HG03103 (cell line): ENCODE measurements around the gene PFKFB4.
"Not testable (repeated sequence)": the region's sequence is repeated elsewhere in the genome, so short reads cannot be mapped to it uniquely, and the experiment has no call there.

Source experiments
- ATAC-seq: cut with Tn5 transposase; IDR thresholded peaks from one replicate; pipeline ENCODE4 v1.9.1; 2021; ENCODE audit warnings: low read depth; ENCODE audit not compliant: unreplicated experiment

PFKFB4 gene

DNA sequence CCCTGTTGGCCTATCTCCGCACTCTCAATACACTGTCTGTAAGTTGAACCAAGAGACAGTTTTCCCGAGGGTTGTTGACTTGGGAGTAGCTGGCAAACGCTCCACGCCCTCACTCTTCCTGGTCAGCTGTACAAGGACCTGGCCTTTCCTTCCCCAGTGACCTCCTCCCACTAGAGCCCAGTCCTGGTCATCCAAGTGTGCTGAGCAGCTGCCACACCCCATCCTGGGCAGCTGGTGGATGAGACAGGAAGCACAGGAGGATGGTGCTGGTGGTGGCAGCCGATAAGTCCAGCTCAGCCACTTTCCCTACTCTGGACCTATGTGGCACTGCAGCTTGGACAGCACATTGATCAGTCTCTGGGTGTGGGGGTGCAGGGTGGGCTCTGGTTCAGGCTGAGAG, 19.8 kb downstream of the PFKFB4 start:
- no peak for ATAC-seq

DNA sequence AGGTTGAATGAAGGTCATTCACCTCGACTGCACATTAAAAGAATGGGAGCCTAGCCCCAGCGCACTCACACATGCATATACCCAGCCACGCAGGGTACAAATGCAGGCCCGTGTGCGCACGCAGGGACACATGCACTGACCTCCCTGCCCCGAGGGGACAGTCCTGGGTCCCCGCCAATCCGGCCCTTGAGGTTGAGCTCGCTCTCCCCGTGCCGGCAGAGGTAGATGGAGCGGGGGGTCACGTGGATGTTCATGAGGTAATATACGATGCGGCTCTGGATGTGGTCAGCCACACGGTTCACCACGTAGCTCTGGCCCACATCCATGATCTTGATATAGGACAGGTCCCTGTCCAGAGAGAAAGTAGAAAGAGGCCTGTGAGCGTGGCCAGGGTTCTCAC, 20.5 kb downstream of the PFKFB4 start:
- no peak for ATAC-seq

DNA sequence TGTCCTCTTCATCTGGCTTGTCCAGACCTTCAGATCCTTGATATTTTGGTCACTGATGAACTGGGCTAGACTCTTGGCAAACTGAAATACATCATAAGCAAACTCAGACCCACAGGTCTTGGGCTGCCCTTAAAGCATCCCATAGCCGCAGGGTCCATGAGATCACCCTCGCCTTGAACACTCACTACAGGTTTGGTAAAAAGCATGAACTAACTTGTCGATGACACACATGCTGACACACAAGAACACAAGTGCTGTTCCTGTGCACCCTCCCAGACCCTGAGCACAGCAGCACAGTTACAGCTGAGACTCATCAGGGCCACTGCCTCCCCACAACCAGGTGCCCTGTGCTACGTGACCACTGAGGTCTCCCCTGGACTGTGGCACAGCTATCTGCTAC, 21.0 kb downstream of the PFKFB4 start:
- no peak for ATAC-seq

DNA sequence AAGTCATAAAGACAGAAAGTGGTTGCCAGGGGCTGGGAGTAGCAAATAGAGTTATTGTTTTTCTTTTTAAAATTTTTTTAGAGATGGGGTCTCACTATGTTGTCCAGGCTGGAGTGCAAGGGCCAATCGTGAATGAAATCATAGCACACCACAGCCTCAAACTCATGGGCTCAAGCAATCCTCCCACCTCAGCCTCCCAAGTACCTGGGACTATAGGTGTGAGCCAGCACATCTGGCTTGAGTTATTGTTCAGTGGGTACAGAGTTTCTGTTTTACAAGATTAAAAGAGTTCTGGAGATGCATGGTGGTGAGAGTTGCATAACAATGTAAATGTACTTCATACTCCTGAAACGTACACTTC, 23.6 kb downstream of the PFKFB4 start:
- no peak for ATAC-seq

DNA sequence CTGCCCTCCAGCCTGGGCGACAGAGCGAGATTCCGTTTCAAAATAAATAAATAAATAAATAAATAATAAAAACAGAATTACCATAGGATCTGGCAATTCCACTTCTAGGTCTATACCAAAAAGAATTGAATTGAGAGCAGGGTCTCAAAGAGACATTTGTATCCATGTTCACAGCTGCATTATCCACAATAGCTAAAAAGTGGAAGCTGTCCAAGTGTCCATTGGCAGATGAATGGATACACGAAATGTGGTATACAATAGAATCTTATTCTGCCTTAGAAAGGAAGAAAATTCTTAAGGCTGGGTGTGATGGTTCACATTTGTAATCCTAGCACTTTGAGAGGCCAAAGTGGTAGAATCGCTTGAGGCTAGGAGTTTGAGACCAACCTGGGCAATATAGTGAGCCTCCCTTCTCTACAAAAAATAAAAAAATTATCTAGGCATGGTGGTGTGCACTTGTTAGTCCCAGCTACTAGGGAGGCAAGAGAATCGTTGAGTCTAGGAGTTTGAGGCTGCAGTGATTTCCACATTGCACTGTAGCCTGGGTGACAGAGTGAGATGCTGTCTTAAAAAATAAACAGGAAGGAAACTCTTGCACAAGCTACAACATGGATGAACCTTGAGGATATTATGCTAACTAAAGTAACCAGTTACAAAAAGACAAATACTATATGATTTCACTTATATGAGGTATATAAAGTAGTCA, 24.2 kb downstream of the PFKFB4 start:
- ATAC-seq, result no peak

DNA sequence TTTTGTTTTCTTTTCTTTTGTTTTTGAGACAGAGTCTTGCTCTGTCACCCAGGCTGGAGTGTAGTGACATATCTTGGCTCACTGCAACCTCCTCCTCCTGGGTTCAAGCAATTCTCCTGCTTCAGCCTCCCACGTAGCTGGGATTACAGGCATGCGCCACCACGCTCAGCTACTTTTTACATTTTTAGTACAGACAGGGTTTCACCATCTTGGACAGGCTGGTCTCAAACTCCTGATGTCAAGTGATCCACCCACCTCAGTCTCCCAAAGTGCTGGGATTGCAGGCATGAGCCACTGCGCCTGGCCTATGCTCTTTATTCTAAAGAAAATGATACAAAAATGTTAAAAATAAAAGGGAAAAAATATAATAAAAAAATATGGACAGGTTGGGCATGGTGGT, 25.9 kb downstream of the PFKFB4 start:
- not testable (repeated sequence) for ATAC-seq

DNA sequence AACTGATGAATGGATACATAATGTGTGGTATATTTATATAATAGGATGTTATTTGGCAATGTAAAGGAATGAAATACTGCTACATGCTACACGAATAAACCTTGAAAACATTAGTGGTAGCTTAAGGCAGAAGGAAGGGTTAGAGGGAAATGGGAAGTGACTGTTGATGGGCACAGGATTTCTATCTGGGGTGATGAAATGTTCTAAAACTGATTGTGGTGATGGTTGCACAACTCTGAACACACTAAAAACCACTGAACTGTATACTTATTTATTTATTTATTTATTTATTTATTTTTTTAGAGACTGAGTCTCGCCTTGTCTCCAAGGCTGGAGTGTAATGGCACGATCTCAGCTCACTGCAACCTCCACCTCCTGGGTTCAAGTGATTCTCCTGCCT, 27.8 kb downstream of the PFKFB4 start:
- no peak for ATAC-seq

DNA sequence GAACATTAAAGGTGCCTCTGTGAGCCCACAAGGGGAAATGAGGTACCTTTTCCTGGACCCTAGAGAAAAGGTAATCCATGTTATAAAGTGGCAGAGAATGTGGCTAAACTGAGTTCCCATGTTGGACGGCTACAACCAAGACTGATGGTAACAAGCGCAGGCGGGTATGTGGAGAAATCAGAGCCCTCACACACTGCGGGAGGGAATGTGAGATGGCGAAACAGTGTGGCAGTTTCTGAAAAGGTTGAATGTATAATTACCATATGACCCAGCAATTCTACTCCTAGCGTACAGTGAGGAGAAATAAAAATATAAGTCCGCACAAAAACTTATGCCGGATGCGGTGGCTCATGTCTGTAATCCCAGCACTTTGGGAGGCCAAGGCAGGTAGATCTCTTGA, 28.6 kb downstream of the PFKFB4 start:
- no peak for ATAC-seq

DNA sequence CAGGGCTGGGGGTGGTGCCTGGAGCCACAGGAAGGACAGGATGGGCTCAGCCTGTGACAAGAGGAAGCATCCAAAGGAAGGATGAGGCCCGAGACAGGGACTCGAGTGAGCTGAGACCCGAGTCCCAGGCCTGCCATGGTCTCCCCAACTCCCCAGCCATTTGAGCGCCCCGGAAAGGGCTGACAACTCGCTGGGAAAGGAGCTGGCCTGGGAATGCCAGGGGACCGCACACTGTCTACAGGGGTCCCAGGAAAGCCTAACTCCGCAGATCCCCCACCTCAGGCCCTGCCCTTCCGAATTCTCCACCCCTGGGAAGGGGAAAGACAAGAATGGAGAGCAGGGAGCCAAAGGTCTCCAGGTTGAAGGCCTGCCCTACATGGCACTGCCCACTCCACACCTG, 31.6 kb downstream of the PFKFB4 start:
- ATAC-seq, result no peak

DNA sequence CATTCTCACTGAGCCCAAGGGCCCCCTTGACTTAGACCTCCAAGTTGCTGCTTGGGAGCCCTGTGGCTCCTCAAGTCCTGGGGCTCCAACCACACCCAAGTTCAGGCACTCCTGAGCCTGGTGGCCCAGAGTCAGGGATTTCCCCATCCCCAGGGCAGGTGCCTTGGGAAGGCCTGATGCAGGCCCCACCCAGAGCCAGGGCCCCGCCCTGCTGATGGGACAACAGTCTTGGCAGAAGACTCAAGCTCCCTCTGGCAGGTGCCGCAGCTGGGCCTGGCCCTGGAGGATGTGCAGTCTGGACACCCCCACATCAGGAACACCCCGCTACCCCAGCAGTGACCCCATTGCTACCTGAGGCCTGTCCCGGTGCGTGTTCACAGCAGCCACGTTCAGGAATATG, 35.0 kb downstream of the PFKFB4 start:
- no peak for ATAC-seq

DNA sequence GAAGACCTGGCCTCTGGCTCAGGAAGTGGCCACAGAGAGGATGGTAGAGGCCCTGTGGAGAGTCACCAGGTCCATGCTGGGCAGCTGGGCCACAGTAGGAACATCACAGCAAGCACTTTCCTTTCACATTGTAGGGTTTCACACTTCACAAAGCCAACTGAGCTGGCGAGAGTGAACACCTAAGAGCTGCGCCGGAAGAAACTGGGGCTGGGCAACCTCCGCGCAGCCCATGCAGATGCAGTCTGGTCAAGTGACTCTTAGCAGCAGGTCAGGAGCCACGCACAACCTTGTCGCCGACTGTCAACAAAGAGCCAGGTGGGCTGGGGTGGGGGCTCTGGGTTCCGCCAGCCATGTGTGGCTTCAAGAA, 37.3 kb downstream of the PFKFB4 start:
- ATAC-seq, result no peak

DNA sequence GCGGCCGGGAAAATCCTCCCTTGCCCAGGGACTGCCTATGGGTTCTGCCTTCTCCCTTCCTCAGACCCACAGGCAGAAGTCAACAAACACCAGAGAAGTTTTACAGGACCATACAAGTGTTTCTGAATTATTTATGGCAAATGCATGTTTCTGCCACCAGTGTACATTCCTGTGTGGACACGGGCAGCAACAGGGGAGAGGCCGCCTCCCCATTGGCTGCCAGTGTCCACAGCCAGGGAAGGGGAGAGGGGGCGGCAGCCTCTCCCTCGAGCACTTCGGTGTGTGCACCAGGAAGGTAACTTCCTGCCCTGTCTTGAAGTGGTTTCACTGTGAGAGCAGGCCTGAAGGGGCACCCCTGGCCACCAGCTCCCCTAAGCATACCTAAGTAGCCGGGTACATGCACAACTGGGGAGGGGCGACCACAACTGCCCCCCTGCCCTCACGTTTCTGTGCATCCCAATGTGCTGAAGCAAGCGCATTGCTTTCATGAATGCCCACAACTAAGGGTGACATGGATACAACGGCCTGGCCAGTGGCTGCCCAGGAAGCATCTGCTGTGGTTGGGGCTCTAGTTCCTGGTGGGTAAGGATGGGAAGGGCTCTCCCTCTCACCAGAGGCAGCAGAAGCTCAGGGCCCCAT, 37.8 kb downstream of the PFKFB4 start:
- no peak for ATAC-seq

DNA sequence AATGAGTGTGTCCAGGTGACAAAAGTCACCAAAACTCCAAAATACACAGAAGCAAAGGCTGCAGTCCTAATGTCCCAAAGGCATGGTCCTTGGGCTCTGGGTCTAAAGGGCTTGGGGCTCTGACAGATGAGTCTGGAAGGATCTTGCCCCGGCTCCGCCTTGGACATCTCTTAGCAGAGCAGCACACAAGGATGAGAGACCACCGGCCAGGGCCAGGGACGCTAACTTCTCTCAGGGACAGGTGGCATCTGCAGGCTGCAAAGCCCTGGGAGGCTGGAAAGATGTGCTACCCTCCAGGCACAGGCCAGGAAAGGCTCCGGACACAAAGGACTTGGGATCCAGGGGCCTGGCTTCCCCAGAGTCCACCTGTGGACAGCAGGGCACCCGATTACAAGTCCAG, 38.5 kb downstream of the PFKFB4 start:
- no peak for ATAC-seq

DNA sequence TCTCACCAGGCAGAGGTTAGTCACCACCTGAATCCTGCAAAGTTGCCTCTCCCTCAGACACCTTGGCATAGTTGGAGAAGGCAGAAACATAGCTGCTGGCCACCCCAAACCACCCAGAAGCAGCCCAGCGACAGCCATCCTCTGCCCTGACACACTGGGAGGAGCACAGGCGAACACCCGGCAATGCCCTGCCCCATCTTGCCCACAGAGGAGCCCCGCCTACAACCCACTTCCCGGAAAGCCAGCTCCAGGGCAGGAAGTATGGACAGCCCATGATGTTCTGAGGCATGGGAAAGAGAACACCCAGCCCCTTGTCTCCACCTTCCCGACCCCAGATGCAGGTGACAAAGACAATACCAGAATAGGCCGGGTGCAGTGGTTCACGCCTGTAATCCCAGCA, 40.0 kb downstream of the PFKFB4 start:
- no peak for ATAC-seq

DNA sequence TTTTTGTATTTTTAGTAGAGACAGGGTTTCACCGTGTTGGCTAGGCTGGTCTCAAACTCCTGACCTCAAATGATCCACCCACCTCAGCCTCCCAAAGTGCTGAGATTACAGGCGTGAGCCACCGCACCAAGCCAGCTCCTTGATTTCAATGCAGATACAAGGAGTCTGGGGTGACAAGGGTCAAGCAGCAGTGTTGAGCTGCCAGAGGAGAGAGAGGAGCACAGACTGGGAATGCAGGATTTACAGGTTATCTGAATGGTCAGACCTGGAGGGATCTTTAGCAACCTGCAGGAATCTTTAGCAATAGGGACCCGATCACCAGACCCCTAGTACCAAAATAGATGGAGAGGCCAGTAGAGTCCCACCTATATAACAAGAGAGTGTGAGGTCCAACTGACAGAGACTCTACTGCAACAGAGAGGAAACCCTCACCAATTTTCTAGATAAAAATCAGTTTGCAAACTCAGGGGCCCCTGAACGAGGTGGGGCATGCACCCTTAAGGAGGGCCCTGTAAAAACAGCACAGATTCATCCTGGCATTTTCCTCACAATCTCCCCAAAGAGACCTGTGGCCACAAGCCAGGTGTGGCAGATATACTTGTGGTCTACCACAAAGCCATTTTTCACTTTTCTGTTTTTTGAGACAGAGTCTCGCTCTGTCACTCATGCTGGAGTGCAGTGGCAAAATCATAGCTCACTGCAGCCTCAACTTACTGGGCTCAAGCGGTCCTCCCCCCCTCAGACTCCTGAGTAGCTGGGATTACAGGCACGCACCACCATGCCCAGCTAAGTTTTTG, 42.0 kb downstream of the PFKFB4 start:
- no peak for ATAC-seq

DNA sequence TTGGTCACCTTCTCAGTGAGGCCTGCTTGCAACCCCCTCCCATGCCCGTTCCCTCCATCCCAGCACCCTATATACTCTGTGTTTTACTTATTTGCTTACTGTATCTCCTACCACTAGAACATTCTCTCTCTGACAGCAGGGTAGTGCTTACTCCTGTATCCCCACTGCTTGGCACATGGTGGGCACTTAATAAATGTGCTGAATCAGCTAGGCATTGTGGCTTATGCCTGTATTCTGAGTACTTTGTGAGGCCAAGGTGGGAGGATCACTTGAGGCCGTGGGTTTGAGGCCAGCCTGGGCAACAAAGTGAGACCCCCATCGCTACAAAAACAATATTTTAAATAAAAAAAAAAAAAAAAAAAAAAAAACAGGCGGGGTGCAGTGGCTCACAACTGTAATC, 45.1 kb downstream of the PFKFB4 start:
- no peak for ATAC-seq

DNA sequence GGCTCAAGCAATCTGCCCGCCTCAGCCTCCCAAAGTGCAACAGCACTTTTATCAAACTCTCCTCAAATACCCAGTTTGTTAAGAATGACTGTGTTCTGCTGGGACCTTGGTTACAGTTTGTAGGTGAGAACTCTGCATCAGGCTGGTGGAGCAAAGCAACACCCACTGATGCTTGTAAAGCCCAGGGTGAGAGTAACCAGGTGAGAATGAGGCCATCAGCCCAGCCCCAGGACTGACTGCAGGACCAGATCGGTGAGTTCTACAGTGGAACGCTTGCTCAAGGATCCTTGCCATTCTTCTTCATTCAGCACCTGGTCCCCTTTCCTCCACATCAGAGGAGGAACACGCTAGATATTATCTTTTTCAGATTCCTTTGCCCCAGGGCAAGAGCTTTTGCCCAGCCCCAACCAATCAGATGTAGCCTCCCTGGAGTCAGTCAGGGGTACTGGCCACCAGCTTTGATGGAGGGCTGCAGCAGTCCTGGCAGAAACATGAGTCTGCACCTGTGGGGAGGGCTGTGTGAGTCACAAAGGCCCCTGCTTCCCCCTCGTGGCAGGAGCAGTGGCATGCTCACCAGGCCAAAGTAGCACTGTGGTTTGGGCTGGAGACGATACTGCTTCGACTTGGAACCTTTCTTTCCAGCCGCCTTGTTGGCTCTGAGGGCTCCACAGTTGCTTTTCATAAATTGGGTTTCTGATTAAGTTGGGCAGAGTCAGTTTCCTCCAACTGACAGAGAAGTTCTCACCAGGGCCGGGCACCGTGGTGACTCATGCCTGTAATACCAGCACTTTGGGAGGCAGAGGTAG, 49.1 kb downstream of the PFKFB4 start:
- no peak for ATAC-seq

DNA sequence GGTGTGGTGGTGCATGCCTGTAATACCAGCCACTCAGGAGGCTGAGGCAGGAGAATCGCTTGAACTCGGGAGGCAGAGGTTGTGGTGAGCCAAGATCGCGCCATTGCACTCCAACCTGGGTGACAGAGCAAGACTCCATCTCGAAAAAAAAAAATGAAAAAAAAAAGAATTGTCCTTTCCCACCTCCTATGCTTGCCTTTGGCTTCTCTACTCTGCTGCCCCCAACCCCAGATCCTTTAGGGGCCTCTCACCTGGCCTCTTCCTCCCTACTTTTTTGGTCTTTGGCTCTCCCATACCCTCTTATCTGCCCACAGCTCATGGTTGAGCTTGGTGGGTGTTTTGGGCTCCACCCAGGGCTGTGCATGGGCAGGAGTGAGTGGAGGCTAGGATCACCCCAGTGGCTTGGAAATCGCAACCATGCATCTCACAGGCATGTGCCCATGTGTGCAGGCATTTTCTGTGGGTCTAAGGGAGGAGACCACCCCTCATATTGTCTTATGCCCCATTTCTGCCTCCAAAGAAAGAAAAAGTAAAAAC, 50.6 kb downstream of the PFKFB4 start:
- no peak for ATAC-seq

DNA sequence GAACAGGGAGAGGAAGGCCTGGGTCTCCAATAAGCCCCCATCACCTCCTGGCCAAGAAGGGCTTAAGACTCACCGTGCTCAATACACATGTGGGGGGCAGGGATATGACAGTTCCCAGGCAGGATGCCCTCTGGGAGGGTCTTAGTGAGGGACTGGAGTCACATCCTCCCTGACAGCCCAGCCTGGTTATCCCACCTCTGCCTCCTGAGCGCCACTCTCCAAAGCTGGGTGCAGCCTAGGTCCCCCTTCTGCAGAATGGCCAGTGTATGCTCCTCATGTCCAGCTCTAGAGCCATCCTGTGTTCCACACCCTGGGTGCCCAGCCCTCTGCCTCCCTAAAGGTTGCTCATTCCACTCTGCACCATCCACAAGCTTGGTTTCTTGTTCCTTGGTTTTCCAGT, 51.5 kb downstream of the PFKFB4 start:
- ATAC-seq, result no peak

DNA sequence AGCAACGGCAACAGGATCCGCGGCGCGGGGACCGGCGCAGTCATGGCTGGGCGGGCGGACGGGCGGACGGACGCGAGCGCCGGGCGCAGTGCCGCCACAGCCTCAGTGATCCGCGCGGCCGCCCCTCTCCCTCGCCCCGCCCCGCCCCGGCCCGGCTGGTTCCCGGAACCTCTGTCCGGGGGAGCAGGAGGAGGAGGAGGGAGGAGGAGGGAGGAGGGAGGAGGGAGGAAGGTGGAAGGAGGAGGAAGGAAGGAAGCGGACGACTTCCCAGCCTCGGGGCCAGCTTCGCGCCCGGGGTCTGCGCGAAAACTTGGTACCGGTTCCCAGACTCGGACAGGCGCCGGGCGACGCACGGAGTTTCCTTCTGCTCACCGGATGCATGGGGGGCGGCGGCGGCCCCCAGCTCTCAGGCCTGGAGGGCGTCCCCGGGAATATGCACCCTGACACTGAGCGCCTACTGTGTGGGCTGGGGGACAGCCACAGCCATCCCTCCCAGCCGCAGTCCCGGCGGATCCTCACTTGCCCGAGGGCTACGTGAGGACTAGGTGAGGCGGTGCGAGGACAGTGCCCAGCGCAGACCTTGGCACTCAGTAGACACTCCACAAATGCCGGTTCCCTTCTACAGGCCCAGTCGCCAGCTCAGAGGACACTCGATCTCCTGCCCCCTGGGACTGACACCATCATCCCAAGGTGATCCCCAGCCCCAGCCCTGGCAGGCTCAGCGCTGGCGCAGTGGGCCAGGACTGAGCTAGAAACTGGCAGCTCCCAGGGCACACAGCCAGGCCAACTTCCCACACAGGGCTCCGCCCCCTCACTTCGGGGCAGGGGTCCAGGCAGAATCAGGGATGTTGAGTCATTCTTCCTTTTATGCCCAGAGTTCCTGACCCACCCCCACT, 52.3 kb downstream of the PFKFB4 start, which contains the start of gene SHISA5:
SHISA5 (minus strand) TSS at position 124 of the 896 bp plus-strand sequence; CDS start at position 44, 80 bp downstream.
- ATAC-seq, result no peak
